ENCODE data around the gene SEPTIN11.

The SEPTIN11 gene

DNA sequence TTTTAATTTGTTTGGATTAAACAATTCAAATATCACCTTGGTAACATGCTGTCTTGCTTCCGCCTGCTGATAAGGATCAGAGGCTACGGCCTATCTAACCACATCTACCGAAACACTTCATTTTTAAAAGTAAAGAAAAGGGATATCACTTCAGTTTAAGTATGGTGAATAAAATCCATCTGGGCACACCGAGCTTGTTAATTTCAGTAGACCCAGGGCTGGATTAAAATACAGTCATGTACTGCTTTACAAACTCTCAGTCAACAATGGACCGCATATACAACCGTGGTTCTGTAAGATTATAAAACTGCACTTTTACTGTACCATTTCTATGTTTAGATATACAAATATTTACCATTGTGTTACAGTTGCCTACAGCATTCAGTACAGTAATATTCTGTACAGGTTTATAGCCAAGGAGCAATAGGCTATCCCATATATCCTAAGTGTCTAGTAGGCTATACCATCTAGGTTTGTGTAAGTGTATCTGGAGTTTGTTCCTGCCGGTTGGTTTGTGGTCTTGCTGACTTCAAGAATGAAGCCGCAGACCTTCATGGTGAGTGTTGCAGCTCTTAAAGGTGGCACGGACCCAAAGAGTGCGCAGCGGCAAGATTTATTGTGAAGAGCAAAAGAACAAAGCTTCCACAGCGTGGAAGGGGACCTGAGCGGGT lies 40.0 kb downstream of the SEPTIN11 start:
- no peak for DNase-seq (ENCODE audit: extremely low read depth, low read depth)
- TF ChIP-seq CTCF (IDR thresholded peaks at IDR 0.05; ENCODE audit: low read depth, low read length) = no peak

DNA sequence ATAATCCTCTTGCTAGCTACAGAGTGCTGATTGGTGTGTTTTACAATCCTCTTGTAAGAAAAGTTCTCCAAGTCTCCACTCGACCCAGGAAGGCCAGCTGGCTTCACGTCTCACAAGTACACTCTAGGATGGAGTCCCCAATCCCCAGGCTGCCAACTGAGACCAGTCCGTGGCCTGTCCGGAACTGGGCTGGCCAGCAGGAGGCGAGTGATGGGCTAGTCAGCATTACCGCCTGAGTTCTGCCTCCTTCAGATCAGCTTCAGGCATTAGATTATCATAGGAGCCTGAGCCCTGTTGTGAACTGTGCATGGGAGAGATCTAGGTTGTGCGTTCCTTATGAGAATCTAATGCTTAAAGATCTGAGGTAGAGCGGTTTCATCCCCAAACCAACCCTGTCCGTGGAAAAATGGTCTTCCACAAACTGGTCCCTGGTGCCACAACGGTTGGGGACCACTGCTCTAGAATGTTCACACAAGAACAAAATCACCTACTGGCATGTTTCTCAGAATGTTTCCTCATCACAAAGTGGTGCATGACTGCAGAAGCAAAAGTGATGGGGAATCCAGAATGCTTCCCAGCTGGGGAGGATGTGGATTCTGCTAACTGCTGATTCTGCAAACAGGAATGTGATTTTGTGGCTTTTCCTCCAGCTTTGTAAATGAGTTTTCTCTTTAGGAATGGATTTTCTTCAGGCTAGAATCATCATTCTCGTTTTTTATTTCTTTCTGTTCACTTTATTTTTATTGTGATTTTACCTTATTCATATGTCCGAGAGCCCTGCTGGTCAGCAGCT lies 40.9 kb downstream of the SEPTIN11 start:
- TF ChIP-seq CTCF (IDR thresholded peaks at IDR 0.05; ENCODE audit: low read depth, low read length) = no peak
- peak; percentile 75 for DNase-seq (ENCODE audit: extremely low read depth, low read depth)

DNA sequence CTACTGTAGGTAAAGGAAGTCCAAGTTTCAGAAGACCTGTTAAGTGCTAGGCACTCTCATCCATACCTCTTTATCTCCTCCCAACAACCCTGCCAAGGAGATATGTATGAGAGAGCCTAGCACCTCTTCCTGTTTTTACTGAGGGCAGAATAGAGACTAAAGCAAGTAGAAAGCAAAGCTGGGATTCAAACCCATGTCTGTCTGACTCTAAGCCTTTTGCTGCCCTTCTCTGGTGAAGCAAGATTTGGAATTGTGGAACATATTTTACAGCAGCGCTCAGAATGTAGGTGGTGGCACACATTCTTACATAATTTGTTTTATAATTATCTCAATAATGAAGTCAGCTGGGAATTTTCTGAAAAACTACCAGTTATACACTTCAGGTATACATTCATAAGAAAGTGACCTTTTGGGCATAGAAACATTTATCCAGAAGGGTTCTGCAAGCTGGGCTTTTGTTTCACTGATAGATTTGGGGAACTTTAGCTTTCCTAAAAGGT lies 41.7 kb downstream of the SEPTIN11 start:
- TF ChIP-seq CTCF (IDR thresholded peaks at IDR 0.05; ENCODE audit: low read depth, low read length) = no peak
- no peak for DNase-seq (ENCODE audit: extremely low read depth, low read depth)

GRCh38 chr4:76993787-76994641 lies 44.5 kb downstream of the SEPTIN11 start:
- DNase-seq (ENCODE audit: extremely low read depth, low read depth) = no peak
- TF ChIP-seq CTCF (IDR thresholded peaks at IDR 0.05; ENCODE audit: low read depth, low read length) = no peak

DNA sequence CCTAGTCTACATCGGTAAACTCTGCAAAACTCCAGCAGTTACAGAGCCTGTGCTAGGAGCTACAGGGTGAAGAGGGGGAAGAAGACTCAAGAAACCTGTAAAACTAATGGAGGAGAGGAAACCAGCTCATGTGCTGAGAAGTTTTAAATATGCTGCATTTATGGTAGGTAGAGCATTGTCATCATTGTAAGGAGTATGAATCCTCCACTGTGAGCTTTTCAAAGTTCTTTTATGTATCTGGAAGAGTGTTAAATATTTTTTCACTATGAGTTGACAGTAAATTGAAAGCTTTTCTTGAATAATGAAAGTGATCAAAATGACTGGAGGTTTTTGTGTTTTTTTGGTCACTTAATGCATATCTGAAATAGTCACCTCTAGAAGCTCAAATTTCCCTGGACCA lies 46.2 kb downstream of the SEPTIN11 start:
- TF ChIP-seq CTCF (IDR thresholded peaks at IDR 0.05; ENCODE audit: low read depth, low read length) = no peak

GRCh38 chr4:76996445-76996844 lies 46.9 kb downstream of the SEPTIN11 start:
- no peak for TF ChIP-seq CTCF (IDR thresholded peaks at IDR 0.05; ENCODE audit: low read depth, low read length)
- no peak for DNase-seq (ENCODE audit: extremely low read depth, low read depth)

More for the DNA sequence above, 46.2 kb downstream of the SEPTIN11 start:
- DNase-seq (ENCODE audit: extremely low read depth, low read depth) = no peak
